H1 (cell line): ENCODE data around the gene ARHGEF3. TPM values are rescaled to one million over a fixed set of nuclear protein-coding genes. Genes with fewer than 3 reads are reported as not detected.

ENCODE experiments used
- CHD2 ChIP-seq: IDR thresholded peaks from 2 replicates; pipeline ENCODE4 v1.6.1; 2012; ENCODE audit warnings: low read length, improper control_type of control experiment
- CHD7 ChIP-seq: fragments of 300-600 bp; sonication (generic); IDR thresholded peaks from 2 replicates; pipeline ENCODE4 v1.7.1; 2012; ENCODE audit warnings: low read length, moderate library complexity, mild to moderate bottlenecking, inconsistent platforms; ENCODE audit not compliant: insufficient replicate concordance
- EP300 ChIP-seq, 2 experiments: IDR thresholded peaks; 1 replicate in 1 of 2; 2 replicates in 1 of 2; pipeline ENCODE4 v1.6.1; 2011 to 2012; ENCODE audit warnings: low read depth in 2 of 2, low read length in 2 of 2, mild to moderate bottlenecking in 2 of 2, borderline replicate concordance in 1 of 2, inconsistent platforms in 1 of 2, moderate library complexity in 1 of 2
- HDAC2 ChIP-seq, 2 experiments: fragments of 300-600 bp in 1 of 2; sonication (generic) in 1 of 2; IDR thresholded peaks; 2 replicates each; pipeline ENCODE4 v1.6.1; 2011 to 2012; ENCODE audit warnings: low read depth in 2 of 2, low read length in 2 of 2, mild to moderate bottlenecking in 2 of 2, moderate library complexity in 2 of 2, borderline replicate concordance in 1 of 2, inconsistent platforms in 1 of 2
- SP2 ChIP-seq: IDR thresholded peaks from 2 replicates; pipeline ENCODE4 v1.6.1; 2012; ENCODE audit warnings: mild to moderate bottlenecking, low read length, inconsistent platforms
- polyA plus RNA-seq, 7 experiments: library from polyadenylated mRNA; depleted of rRNA in 3 of 7; stranded (reverse) in 5 of 7; unstranded in 2 of 7; fragments of >200 nt in 5 of 7; fragments of 200-250 nt in 2 of 7; gene quantifications; 1 replicate in 5 of 7; 2 replicates in 1 of 7; 4 replicates in 1 of 7; pipeline versions ENCODE4 v1.2.1 to v1.2.3, GENCODE V29; 2011 to 2013; ENCODE audit warnings: missing spikeins in 2 of 7, mixed read lengths in 2 of 7
- total RNA-seq: library from RNA; stranded (reverse); fragmentation: NEBNext Ultra II Directional; extraction: Animal tissue kit (Norgen Biotek cat#: 25700); gene quantifications from 2 replicates; pipeline ENCODE4 v1.2.1, GENCODE V29; 2021

The ARHGEF3 gene
- total and polyA plus RNA-seq, 2 of the 8 experiments (the other 6 are each of a cell fraction or from before 2014, with no cell fraction given) = 2.8 to 6.0 TPM

DNA sequence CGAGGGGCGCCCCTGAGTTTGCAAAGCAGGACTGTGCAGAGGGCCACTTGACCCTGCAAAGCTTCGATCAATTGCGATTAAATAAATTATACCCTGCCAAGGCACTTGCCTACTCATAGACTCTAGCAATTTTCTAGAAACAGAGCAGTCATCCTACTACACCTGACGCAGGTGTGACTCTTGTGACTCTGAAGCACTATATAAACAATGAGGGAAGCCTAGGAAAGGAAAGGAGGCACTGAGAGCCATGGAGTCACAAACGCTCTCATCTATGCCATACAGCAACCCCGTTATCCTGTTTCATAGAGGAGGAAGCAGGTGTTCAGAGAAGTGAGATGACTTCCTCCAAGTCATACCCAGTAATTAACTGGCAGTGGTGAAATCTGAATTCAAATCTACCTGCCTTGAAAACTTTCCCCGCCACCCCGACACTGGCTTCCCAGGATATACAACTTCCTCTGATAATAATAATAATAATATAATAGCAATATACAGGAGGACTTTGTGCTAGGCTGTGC lies 14.4 kb downstream of the ARHGEF3 start (continued):
- TF ChIP-seq SP2 (no peak), HDAC2 (IDR thresholded peaks at IDR 0.05; ENCODE audit: borderline replicate concordance in 1 of 2, low read depth in 2 of 2, low read length in 2 of 2) (no peak), EP300 (IDR thresholded peaks at IDR 0.05; ENCODE audit: borderline replicate concordance in 1 of 2, low read depth in 2 of 2, low read length in 2 of 2) (no peak), CHD7 (no peak), CHD2 (no peak)
